Fibroblast of villous mesenchyme (primary cell): ENCODE measurements around the gene TULP4. TPM values are rescaled to one million over a fixed set of nuclear protein-coding genes. Genes with fewer than 3 reads are reported as not detected.
"Not testable (repeated sequence)": the region's sequence is repeated elsewhere in the genome, so short reads cannot be mapped to it uniquely, and the experiment has no call there.

Source experiments
- DNase-seq: peaks from one replicate; pipeline ENCODE4 v3.0.0-alpha.2; 2010; ENCODE audit warnings: low read depth
- H3K4me3 ChIP-seq: 2 replicates; pipeline ENCODE4 v1.5.1; 2011; ENCODE audit warnings: low read depth, mild to moderate bottlenecking, low read length
- CTCF ChIP-seq: IDR thresholded peaks from 2 replicates; pipeline ENCODE4 v1.5.1; 2012; ENCODE audit warnings: low read depth, mild to moderate bottlenecking, low read length; ENCODE audit not compliant: insufficient read depth
- total RNA-seq: library from RNA; depleted of rRNA; stranded (reverse); fragments of >200 nt; gene quantifications from 2 replicates; pipeline ENCODE4 v1.2.3, GENCODE V29; 2012

The TULP4 gene
- total RNA-seq, 1 donor, result 120 TPM

- no peak overlapping the region for H3K4me3 ChIP-seq
- no peak for DNase-seq
- no peak for TF ChIP-seq CTCF
Measured at GRCh38 chr6:158516098-158516497, 203.8 kb downstream of the TULP4 start.

GRCh38 chr6:158517038-158517437, 204.8 kb downstream of the TULP4 start:
- no peak for DNase-seq

GRCh38 chr6:158517581-158517980, 205.3 kb downstream of the TULP4 start:
- TF ChIP-seq CTCF, result no peak
- no peak for DNase-seq
- no peak overlapping the region for H3K4me3 ChIP-seq

More at GRCh38 chr6:158517038-158517437, 204.8 kb downstream of the TULP4 start:
- H3K4me3 ChIP-seq, result no peak overlapping the region
- TF ChIP-seq CTCF, result no peak

- peak; percentile 79 for DNase-seq
- peak; percentile 68 for TF ChIP-seq CTCF
- H3K4me3 ChIP-seq, result peak overlapping the region; percentile 50
Measured at GRCh38 chr6:158518191-158519127, 206.2 kb downstream of the TULP4 start.

GRCh38 chr6:158519300-158519699, 207.0 kb downstream of the TULP4 start:
- DNase-seq, result no peak
- no peak overlapping the region for H3K4me3 ChIP-seq
- no peak for TF ChIP-seq CTCF

- DNase-seq, result no peak
- TF ChIP-seq CTCF, result no peak
- no peak overlapping the region for H3K4me3 ChIP-seq
Measured at GRCh38 chr6:158519761-158520160, 207.5 kb downstream of the TULP4 start.

GRCh38 chr6:158520975-158521374, 208.7 kb downstream of the TULP4 start:
- not testable (repeated sequence) for H3K4me3 ChIP-seq, DNase-seq
